K562 (cell line): ENCODE data around the gene TMEM187. TPM values are rescaled to one million over a fixed set of nuclear protein-coding genes. Genes with fewer than 3 reads are reported as not detected.

Experiments
- ATF1 ChIP-seq, 2 experiments: fragments of 450-650 bp in 1 of 2; IDR thresholded peaks; 2 replicates each; pipeline ENCODE4 v1.6.1; 2016; ENCODE audit warnings: missing compliant biosample characterization in 1 of 2, missing genetic modification characterization in 1 of 2
- CBX1 ChIP-seq: sonication (generic); IDR thresholded peaks from 2 replicates; pipeline ENCODE4 v1.6.1; 2016; ENCODE audit warnings: antibody characterized with exemption, low read depth, mild to moderate bottlenecking
- CEBPG ChIP-seq, 3 experiments: fragments of 200-800 bp in 1 of 3; sonication (Bioruptor generic) in 1 of 3; sonication (generic) in 1 of 3; formaldehyde crosslinking in 1 of 3; IDR thresholded peaks in 2 of 3; conservative IDR thresholded peaks in 1 of 3; 2 replicates each; pipeline versions ENCODE4 v1.6.1 to v1.8.0; 2016 to 2022; ENCODE audit warnings: missing compliant biosample characterization in 2 of 3, missing genetic modification characterization in 2 of 3, mild to moderate bottlenecking in 1 of 3, missing genetic modification reagents in 1 of 3
- HMGN3 ChIP-seq: IDR thresholded peaks from 2 replicates; pipeline ENCODE4 v1.6.1; 2011; ENCODE audit warnings: borderline replicate concordance, low read depth, mild to moderate bottlenecking, mixed read lengths, low read length; ENCODE audit not compliant: insufficient read length; ENCODE audit errors: extremely low read depth
- HNRNPL ChIP-seq: fragments of 200-400 bp; formaldehyde crosslinking; IDR thresholded peaks from 2 replicates; pipeline ENCODE4 v1.6.1; 2017; ENCODE audit warnings: low read depth, mild to moderate bottlenecking, low read length
- KDM4B ChIP-seq, 2 experiments: fragments of 450-650 bp in 1 of 2; sonication (generic) in 1 of 2; IDR thresholded peaks; 2 replicates each; pipeline ENCODE4 v1.6.1; 2016 to 2017; ENCODE audit warnings: borderline replicate concordance in 2 of 2, antibody characterized with exemption in 1 of 2, low read depth in 1 of 2, mild to moderate bottlenecking in 1 of 2
- MEF2A ChIP-seq: IDR thresholded peaks from 2 replicates; pipeline ENCODE4 v1.6.1; 2011; ENCODE audit warnings: low read depth, mild to moderate bottlenecking, low read length, moderate library complexity; ENCODE audit not compliant: control insufficient read depth
- NR2C2 ChIP-seq, 2 experiments: fragments of 200-800 bp in 1 of 2; sonication (Bioruptor generic) in 1 of 2; sonication (generic) in 1 of 2; formaldehyde crosslinking in 1 of 2; IDR thresholded peaks; 2 replicates each; pipeline versions ENCODE4 v1.6.1 to v1.8.0; 2016 to 2022; ENCODE audit warnings: mild to moderate bottlenecking in 1 of 2, missing compliant biosample characterization in 1 of 2, missing genetic modification characterization in 1 of 2, missing genetic modification reagents in 1 of 2
- RBM14 ChIP-seq: fragments of 200-400 bp; formaldehyde crosslinking; IDR thresholded peaks from 2 replicates; pipeline ENCODE4 v1.6.1; 2018; ENCODE audit warnings: low read depth, mild to moderate bottlenecking, low read length, moderate library complexity, borderline replicate concordance; ENCODE audit not compliant: insufficient read depth
- TEAD1 ChIP-seq, 2 experiments: fragments of 450-650 bp in 1 of 2; sonication (generic) in 1 of 2; formaldehyde crosslinking; IDR thresholded peaks; 2 replicates each; pipeline versions ENCODE4 v1.4.0 to v1.8.0; 2020 to 2022; ENCODE audit warnings: mild to moderate bottlenecking in 2 of 2, missing genetic modification reagents in 1 of 2
- YY1 ChIP-seq, 3 experiments: IDR thresholded peaks; 2 replicates each; pipeline ENCODE4 v1.6.1; 2011; ENCODE audit warnings: low read length in 2 of 3, mild to moderate bottlenecking in 2 of 3, moderate library complexity in 2 of 3, borderline replicate concordance in 1 of 3, control low read depth in 1 of 3, low read depth in 1 of 3; ENCODE audit not compliant: insufficient read depth in 3 of 3, insufficient replicate concordance in 2 of 3, control insufficient read depth in 1 of 3, insufficient read length in 1 of 3; ENCODE audit errors: extremely low read depth in 1 of 3
- ZC3H4 ChIP-seq: sonication (generic); formaldehyde crosslinking; IDR thresholded peaks from 2 replicates; pipeline ENCODE4 v1.9.0; 2021; ENCODE audit warnings: missing genetic modification reagents, borderline replicate concordance
- ZNF431 ChIP-seq: sonication (generic); formaldehyde crosslinking; IDR thresholded peaks from 2 replicates; pipeline ENCODE4 v1.8.0; 2022; ENCODE audit warnings: mild to moderate bottlenecking, missing genetic modification reagents
- ZNF764 ChIP-seq: fragments of 250-450 bp; sonication (Bioruptor Pico); IDR thresholded peaks from 2 replicates; pipeline ENCODE4 v1.4.0; 2020; ENCODE audit warnings: low read depth, mild to moderate bottlenecking, moderate library complexity
- ZNF766 ChIP-seq: fragments of 200-800 bp; sonication (Bioruptor generic); conservative IDR thresholded peaks from 2 replicates; pipeline ENCODE4 v1.6.1; 2016; ENCODE audit warnings: missing genetic modification characterization, missing compliant biosample characterization
- polyA plus RNA-seq, 8 experiments: library from polyadenylated mRNA; depleted of rRNA in 4 of 8; stranded (reverse) in 5 of 8; unstranded in 3 of 8; fragments of >200 nt; fragmentation: Nextera tagmentation in 2 of 8; fragmentation: Illumina TruSeq in 1 of 8; extraction: Ambion mirVana in 2 of 8; extraction: Trizol in 1 of 8; gene quantifications; 2 replicates each; pipeline versions ENCODE4 v1.2.1 to v1.2.3, GENCODE V29; 2011 to 2014; ENCODE audit warnings: inconsistent platforms in 1 of 8, missing spikeins in 1 of 8
- total RNA-seq, 7 experiments: library from RNA; depleted of rRNA in 6 of 7; stranded (reverse); fragments of >200 nt in 6 of 7; fragmentation: Illumina TruSeq in 2 of 7; extraction: Trizol in 2 of 7; gene quantifications; 2 replicates each; pipeline versions ENCODE4 v1.2.1 to v1.2.3, GENCODE V29; 2011 to 2021; ENCODE audit warnings: low replicate concordance in 1 of 7
- TF ChIP-seq, protein P1 (sequence below): fragments of 450-650 bp; formaldehyde crosslinking; IDR thresholded peaks from 2 replicates; pipeline ENCODE4 v1.4.0; 2020; ENCODE audit warnings: mild to moderate bottlenecking, moderate library complexity
- TF ChIP-seq, protein P2 (sequence below): fragments of 150-350 bp; IDR thresholded peaks from 2 replicates; pipeline ENCODE4 v1.6.1; 2014; ENCODE audit warnings: low read depth, mild to moderate bottlenecking, low read length, borderline replicate concordance

The TMEM187 gene
- total and polyA plus RNA-seq, 9 of the 15 experiments (the other 6 are each of a cell fraction or from before 2014, with no cell fraction given) = 0.13 to 6.4 (median 1.6) TPM

DNA sequence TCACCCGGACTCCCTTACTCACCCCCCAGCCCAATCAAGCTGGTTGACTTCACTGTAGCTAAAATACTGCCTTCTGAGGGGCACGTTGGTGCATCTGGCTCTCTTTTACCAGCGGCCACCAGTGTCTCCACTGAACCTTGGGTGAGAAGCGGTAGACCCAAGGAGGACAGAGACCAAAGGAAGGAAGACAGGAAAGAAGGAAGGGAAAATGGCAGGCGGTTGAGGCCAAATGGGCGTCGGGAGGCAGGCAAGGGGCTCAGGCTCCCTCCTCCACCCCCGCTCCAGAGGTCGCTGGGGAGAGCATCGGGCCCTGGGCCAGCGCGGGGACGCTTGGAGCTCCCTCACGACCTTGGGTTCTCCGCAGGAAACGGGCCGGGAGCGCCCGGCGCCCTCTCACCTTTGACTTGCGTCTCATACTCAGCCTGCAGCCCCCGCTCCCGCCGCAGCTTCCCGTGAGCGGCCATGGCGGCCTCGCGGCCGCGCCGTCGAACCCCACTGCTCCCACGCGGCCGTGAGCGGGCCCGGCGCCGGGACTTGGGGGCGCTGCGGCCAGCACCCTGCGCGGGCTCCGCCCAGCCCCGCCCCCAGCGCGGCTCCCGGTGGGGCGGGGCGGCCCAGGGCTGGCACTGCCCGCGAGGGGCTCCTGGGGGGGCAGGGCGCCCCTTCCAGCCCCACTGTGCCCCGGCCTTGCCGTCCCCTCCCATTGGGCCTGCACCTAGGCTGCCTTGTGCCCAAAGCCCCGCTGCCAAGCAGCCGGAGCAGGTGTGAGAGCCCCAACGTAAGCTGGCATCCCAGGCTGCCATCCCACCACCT lies 46.6 kb upstream of the TMEM187 start, which contains the start of gene ARHGAP4 (continued):
- TF ChIP-seq ZC3H4 (peak; percentile 81; the same call in 1 of the 2 replicates), RBM14 (peak; percentile 83; the same call in 1 of the 2 replicates), ZNF431 (CRISPR knock-in tag) (0 out of 2 replicates have a peak, but pooled peaks have one; percentile 40), HNRNPL (peak; percentile 99), HMGN3 (peak; percentile 77), CEBPG (CRISPR knock-in tag; IDR thresholded peaks at IDR 0.05) (no peak), CEBPG (tag; conservative IDR thresholded peaks at IDR 0.05 in 1 of 2, IDR thresholded peaks at IDR 0.05 in 1 of 2) (no peak), YY1 (IDR thresholded peaks at IDR 0.05; ENCODE audit: borderline replicate concordance in 1 of 3, control insufficient read depth in 1 of 3, extremely low read depth in 1 of 3, insufficient read depth in 3 of 3, insufficient read length in 1 of 3, insufficient replicate concordance in 2 of 3, low read depth in 1 of 3, low read length in 2 of 3) (peak in 2 of 3 experiments; percentile 76 to 87), MEF2A (peak; percentile 5; the same call in 1 of the 2 replicates), ZNF764 (CRISPR knock-in tag) (0 out of 2 replicates have a peak, but pooled peaks have one; percentile 13), ATF1 (CRISPR knock-in tag; IDR thresholded peaks at IDR 0.05) (no peak), ATF1 (tag; IDR thresholded peaks at IDR 0.05) (no peak), NR2C2 (CRISPR knock-in tag; IDR thresholded peaks at IDR 0.05) (no peak), NR2C2 (tag; IDR thresholded peaks at IDR 0.05) (peak; percentile 92), ZNF766 (peak; percentile 19; the same call in 1 of the 2 replicates), KDM4B (IDR thresholded peaks at IDR 0.05; ENCODE audit: borderline replicate concordance in 2 of 2, low read depth in 1 of 2) (peak in 1 of 2 experiments; percentile 90; a peak in 2 of 4 replicates), TEAD1 (CRISPR knock-in tag; IDR thresholded peaks at IDR 0.05) (0 out of 4 replicates have a peak, but pooled peaks of 1 of the 2 experiments have one; percentile 22), CBX1 (peak; percentile 99)
- TF ChIP-seq, protein P1, sequence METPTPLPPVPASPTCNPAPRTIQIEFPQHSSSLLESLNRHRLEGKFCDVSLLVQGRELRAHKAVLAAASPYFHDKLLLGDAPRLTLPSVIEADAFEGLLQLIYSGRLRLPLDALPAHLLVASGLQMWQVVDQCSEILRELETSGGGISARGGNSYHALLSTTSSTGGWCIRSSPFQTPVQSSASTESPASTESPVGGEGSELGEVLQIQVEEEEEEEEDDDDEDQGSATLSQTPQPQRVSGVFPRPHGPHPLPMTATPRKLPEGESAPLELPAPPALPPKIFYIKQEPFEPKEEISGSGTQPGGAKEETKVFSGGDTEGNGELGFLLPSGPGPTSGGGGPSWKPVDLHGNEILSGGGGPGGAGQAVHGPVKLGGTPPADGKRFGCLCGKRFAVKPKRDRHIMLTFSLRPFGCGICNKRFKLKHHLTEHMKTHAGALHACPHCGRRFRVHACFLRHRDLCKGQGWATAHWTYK = peak; percentile 82; the same call in 1 of the 2 replicates
- TF ChIP-seq, protein P2, sequence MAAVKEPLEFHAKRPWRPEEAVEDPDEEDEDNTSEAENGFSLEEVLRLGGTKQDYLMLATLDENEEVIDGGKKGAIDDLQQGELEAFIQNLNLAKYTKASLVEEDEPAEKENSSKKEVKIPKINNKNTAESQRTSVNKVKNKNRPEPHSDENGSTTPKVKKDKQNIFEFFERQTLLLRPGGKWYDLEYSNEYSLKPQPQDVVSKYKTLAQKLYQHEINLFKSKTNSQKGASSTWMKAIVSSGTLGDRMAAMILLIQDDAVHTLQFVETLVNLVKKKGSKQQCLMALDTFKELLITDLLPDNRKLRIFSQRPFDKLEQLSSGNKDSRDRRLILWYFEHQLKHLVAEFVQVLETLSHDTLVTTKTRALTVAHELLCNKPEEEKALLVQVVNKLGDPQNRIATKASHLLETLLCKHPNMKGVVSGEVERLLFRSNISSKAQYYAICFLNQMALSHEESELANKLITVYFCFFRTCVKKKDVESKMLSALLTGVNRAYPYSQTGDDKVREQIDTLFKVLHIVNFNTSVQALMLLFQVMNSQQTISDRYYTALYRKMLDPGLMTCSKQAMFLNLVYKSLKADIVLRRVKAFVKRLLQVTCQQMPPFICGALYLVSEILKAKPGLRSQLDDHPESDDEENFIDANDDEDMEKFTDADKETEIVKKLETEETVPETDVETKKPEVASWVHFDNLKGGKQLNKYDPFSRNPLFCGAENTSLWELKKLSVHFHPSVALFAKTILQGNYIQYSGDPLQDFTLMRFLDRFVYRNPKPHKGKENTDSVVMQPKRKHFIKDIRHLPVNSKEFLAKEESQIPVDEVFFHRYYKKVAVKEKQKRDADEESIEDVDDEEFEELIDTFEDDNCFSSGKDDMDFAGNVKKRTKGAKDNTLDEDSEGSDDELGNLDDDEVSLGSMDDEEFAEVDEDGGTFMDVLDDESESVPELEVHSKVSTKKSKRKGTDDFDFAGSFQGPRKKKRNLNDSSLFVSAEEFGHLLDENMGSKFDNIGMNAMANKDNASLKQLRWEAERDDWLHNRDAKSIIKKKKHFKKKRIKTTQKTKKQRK = no peak
